Activated CD8-positive, alpha-beta memory T cell treated with anti-CD3 and anti-CD28 coated beads for 48 hours (primary cell): ENCODE results near the gene SLC39A9.
A peak's percentile ranks its signal among the peaks of the same experiment; 100 is the strongest.

Experiments
- DNase-seq, 3 experiments: peaks; one replicate each; pipeline ENCODE4 v3.0.0-alpha.2; 2020; ENCODE audit warnings: low read depth in 2 of 3, low spot score in 2 of 3

Gene SLC39A9

DNA sequence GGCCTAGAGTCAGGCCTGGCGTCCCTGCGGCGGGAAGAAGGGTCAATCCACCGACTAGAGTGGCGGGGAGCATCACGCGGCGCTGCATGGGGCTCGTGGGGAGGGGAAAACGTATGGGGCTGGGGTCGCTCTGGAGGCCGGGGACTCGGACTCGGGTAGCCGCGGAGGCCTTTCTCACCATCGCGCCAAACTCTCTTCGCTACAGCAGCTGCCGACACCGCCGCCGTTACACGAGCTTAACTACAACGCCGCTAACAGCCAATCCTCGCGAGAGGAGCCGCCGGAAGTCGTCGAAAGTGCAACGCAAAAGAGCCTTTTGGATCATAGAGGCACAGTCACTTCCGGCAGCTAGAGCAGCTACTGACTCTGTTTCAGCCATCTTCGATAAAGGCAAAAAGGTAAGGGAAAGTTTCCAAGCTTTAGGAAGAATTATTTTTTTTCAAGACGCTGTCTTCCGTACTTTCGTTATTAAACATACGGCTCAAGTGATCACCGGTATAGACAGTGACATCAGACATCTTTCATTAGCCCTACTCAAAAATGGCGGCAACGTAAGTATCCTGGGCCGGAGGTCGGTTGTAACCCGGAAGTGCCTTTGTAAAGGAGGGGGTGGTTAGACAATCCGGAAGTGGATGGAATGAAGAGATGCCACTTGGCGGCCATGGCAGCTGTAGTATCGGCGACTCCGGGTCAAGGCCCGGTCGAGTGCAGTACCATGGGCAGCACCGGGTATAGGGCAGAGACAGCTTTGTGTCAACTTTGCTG, at the start of gene SLC39A9, which contains the start of gene ERH:
Gene SLC39A9, plus strand, starts transcription at position 640 of the 765 bp plus-strand sequence. CDS start 678 bp downstream, outside the sequence.
Gene ERH, minus strand, starts transcription at position 247 of the 765 bp plus-strand sequence. Its CDS starts 66 bp downstream, at position 181.
- DNase-seq, result peak; percentile 54 to 82 (median 74)

DNA sequence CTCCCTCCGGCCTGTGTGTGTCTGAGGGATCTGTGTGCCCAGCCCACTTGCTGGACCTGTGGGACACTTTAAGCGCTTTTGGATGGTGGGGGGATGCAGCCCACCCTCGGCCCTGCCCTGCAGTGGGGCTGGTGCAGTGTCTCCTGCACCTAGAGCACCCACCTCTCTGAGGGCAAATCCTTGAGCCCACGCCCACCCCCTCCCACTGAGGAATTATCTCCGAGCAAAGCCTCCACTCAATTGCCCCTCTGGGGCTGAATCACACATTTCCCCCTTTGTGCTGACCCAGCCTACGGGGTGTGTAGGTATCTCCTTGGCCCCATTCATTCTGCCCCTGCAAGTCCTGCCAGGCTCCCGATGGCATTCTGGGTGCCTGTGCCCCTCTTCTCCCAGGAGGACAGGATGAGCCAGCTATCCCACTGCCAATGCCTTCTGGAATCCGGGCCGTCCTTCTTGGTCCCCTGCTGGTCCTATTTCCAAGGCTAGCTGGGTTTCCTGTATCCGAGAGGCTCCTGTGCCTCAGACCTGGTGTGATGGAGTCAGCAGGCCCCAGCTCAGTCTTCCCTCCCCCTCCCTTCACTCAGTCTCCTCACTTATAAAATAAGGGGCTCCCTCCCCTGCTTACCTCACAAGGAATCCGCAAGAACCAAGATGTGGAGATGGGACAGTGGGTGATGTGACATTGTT, 49.3 kb upstream of the SLC39A9 start:
- no peak for DNase-seq

GRCh38 chr14:69350892-69351291, 47.6 kb upstream of the SLC39A9 start:
- no peak for DNase-seq

DNA sequence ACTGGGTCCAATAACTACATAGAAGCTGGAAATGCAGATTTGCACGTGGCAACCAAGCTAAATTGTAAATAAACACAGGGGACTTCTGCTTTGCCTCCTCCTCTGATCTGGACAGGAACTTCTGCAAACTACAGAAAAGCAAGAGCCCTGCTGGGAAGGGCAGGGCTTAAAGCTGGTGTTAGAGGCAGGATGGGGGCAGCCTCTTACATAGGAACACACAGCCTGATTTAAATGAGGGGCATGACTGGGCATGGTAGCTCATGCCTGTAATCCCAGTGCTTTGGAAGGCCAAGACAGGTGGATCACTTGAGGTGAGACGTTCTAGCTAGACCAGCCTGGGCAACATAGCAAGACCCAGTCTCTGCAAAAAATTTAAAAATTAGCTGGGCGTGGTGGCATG, 47.1 kb upstream of the SLC39A9 start:
- no peak for DNase-seq

DNA sequence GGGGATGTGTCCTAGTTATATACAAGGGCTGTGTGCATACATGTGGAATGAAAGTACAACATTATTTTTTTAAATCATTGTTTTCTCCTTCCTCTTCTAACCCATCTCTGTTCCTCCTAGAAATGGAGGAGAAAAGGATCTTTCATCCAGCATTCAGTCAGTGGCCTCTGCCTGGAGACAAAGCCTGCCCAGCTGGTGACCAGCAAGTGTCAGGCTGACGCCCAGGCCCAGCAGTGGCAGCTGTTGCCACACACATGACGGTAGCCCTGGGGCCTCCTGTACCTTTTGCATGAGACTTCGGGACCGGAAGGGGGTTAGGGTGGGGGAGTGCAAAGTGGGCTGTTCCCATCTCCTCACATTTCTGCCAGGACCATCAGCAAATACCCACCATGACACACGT, 46.6 kb upstream of the SLC39A9 start:
- no peak for DNase-seq

DNA sequence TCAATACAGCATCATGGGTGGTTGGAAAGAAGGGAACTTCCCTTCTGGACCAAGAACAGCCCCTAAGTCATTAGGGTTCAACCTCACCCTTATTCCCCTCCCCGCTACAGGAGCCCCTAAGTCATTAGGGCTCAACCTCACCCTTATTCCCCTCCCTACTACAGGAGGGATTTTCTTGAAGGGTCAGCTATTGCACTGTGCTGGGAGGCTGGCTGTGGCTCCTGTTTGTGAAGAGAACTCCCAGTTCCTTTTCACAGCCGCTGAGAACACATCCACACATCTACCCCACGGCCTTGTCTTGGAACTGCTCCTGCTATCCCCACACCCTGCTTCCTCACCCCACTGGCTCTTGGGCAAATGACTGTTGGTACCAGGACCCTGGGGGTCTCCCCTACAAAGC, 45.3 kb upstream of the SLC39A9 start:
- DNase-seq, result no peak

- DNase-seq, result peak; percentile 33 to 45 (median 40)
Measured at GRCh38 chr14:69354383-69355153, 43.9 kb upstream of the SLC39A9 start.

DNA sequence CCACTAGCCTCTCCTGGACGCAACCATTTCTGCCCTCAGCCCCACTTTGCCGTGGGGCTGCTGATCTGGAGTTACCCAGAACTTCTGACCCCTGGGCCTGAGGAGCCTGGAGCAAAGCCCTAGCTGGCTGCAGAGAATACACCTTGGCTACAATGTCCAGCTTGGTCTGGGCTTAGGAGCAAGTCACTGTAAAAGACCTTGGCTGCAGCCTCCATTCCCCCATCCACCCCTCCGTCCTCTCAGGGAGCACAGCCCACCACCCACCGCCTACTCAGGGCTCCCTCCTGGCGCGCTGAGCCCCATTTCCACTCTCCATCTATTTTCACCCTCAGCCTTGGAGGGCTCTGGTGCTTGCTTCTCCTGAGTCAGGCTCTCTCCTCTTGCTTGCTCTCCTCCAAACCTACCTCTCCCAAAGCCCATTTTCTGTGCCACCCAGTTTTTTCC, 43.3 kb upstream of the SLC39A9 start:
- DNase-seq, result no peak

GRCh38 chr14:69355607-69356281, 42.7 kb upstream of the SLC39A9 start:
- no peak for DNase-seq

- DNase-seq, result no peak
Measured at GRCh38 chr14:69356903-69357543, 41.5 kb upstream of the SLC39A9 start.

GRCh38 chr14:69357544-69358200, 40.8 kb upstream of the SLC39A9 start:
- no peak for DNase-seq

DNA sequence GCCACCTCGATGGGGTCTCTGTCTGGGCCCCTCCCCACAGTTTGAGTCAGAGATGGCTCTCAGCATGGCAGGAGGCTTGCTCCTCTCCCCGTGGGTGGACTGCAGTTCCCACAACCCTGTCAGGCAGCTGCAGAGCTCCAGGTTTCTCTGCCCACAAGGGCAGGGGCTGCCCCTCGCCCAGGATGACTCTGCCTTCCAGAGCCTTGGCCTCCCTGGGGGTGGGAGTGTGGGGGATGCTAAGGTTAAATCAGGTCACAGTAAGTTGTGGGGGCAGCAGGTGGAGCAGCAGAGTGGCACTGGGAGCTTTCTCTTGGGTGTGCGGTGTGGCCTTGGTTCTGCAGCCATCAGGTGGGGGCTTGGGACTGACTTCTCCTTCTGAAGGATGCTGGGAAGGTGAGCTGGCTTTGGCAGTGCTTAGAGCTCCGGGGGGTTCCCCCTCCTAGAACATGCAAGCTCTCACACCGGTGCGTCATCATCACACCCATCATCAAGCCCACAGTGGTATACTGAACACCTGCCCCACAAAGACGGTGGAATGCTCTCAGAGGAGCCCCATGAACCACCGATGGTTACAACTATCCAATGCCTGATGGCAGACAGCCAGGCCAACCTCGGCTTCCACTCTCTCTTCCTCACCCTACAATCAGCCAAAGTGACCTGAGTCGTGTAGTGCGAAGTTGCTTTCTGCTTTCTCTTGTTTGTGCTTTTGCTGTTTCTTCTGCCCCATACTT, 40.1 kb upstream of the SLC39A9 start:
- DNase-seq, result peak in 2 of 3 experiments; percentile 24 to 37

DNA sequence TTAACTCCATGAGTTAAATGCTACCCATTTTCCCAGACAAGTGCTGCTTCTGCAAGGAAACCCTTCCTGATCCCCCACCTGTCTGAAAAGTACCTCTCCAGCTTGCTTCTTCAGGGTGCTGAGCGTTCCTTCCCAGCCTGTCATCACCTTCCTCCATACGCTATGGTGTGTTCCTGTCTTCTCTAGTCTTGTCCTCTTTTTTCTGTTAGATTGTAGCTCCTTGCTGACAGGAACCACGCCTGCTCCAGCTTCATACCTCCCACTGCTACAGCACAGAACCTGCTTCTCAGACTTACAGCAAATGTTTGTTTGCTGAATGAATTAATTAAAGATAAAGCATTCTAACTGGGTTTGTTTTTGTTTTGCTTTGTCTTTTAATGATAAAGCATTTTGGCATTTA, 39.5 kb upstream of the SLC39A9 start:
- DNase-seq, result no peak

DNA sequence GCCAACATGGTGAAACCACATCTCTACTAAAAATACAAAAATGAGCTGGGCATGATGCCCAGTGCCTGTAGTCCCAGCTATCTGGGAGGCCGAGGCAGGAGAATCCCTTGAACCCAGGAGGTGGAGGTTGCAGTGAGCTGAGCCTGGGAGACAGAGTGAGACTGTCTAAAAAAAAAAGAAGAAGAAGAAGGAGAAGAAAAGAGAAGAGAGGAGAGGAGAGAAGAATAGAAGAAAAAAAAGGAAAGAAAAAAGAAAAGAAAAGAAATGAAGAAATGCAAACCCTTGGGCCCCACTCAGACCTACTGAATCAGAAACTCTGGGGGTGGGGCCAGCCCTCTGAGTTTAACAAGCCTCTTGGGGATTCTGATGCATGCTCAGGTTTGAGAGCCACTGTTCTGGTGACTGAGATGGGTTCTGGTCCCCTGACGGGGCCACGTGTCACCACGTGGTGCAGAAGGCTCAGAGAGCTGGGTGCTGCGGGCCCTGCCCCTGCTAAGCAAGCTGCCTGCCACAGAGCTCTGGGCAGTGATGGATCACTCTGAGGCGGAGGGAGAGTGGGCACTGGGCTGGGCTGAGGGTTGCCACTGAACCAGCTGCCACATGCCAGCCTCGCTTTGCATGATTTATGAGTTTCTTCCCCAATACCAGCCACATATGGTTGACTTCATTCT, 37.9 kb upstream of the SLC39A9 start:
- no peak for DNase-seq

DNA sequence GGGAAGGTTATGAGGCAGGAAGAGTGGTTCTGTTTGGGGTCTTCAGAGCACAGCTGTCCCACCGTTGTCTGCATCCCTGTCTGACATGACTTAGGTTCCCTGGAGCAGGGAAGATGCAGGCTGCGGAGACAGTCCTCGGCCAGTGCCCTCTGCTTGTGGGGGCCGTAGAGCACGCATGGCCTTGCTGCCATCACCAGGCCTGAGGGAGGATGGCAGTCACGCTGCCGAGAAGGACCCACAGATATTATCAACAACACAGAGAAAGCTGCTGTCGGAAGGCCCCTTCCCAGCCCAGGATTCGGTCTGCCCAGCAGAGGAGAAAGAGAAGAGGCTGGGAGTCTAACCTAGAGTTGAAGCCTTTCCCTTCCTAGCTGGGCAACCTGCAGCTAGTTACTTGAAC, 35.4 kb upstream of the SLC39A9 start:
- DNase-seq, result no peak

DNA sequence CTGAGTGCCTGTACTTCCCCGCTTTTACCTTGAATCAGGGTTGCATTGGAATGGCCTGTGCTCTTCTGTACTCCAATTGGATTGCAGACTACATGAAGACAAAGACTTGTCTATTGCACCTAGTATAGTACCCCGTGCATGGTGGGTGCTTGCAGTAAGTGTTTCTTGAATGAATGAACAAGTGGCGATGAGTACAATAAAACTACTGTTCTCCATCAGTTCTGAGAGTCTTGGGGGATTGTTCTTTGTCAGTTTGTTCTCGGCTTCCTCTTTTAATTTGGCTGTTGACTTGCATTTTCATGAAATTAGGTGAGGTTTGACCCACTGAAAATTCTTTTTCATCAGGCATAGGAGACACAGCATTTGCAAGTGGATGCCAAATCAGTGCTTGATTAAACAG, 34.5 kb upstream of the SLC39A9 start:
- no peak for DNase-seq

DNA sequence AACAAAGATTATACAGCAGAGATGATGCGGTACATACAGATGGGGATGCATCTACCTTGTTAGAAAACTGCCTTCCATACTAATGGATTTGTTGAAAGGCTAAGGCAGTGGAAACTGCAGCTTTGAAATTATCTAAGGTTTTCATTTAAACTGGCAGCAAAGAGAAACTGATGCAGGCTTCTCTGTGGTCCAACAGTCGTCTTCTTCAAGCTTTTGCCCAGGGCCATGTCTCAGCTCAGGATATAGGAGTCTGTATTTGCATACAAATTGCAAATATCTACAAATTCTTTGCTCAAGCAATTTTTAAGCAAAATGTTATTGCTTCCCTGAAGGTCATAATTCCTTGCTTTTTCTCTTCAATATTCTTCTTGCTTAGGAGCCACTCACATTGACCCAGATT, 34.1 kb upstream of the SLC39A9 start:
- no peak for DNase-seq

GRCh38 chr14:69366069-69366468, 32.4 kb upstream of the SLC39A9 start:
- DNase-seq, result no peak

- DNase-seq, result no peak
Measured at GRCh38 chr14:69366761-69367160, 31.7 kb upstream of the SLC39A9 start.
